ENCODE results near the gene CORIN.

GRCh38 chr4:47801481-47802002, 36.3 kb downstream of the CORIN start:
- TF ChIP-seq, protein P1, sequence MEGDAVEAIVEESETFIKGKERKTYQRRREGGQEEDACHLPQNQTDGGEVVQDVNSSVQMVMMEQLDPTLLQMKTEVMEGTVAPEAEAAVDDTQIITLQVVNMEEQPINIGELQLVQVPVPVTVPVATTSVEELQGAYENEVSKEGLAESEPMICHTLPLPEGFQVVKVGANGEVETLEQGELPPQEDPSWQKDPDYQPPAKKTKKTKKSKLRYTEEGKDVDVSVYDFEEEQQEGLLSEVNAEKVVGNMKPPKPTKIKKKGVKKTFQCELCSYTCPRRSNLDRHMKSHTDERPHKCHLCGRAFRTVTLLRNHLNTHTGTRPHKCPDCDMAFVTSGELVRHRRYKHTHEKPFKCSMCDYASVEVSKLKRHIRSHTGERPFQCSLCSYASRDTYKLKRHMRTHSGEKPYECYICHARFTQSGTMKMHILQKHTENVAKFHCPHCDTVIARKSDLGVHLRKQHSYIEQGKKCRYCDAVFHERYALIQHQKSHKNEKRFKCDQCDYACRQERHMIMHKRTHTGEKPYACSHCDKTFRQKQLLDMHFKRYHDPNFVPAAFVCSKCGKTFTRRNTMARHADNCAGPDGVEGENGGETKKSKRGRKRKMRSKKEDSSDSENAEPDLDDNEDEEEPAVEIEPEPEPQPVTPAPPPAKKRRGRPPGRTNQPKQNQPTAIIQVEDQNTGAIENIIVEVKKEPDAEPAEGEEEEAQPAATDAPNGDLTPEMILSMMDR (IDR thresholded peaks at IDR 0.05): no peak
- TF ChIP-seq POLR2A (IDR thresholded peaks at IDR 0.05): no peak
